K562 (cell line): ENCODE measurements around the gene ADSS1. TPM values are rescaled to one million over a fixed set of nuclear protein-coding genes. Genes with fewer than 3 reads are reported as not detected.
A peak's percentile ranks its signal among the peaks of the same experiment; 100 is the strongest.

Source experiments
- GABPB2 ChIP-seq: fragments of 250-450 bp; sonication (Bioruptor Pico); conservative IDR thresholded peaks from 2 replicates; pipeline ENCODE4 v1.5.1; 2021; ENCODE audit warnings: mild to moderate bottlenecking
- GMEB1 ChIP-seq: fragments of 250-450 bp; sonication (Bioruptor Pico); IDR thresholded peaks from 2 replicates; pipeline ENCODE4 v1.4.0; 2020; ENCODE audit warnings: mild to moderate bottlenecking
- HDGF ChIP-seq: fragments of 450-650 bp; IDR thresholded peaks from 2 replicates; pipeline ENCODE4 v1.6.1; 2016
- LARP7 ChIP-seq: fragments of 450-650 bp; IDR thresholded peaks from 2 replicates; pipeline ENCODE4 v1.6.1; 2016
- NFIX ChIP-seq: fragments of 250-450 bp; sonication (Bioruptor Pico); IDR thresholded peaks from 2 replicates; pipeline ENCODE4 v1.4.0; 2020; ENCODE audit warnings: low read depth, mild to moderate bottlenecking, moderate library complexity
- PTRF ChIP-seq: fragments of 450-650 bp; IDR thresholded peaks from 2 replicates; pipeline ENCODE4 v1.6.1; 2016; ENCODE audit warnings: mild to moderate bottlenecking, missing genetic modification characterization, missing compliant biosample characterization
- PYGO2 ChIP-seq: fragments of 450-650 bp; IDR thresholded peaks from 2 replicates; pipeline ENCODE4 v1.6.1; 2016; ENCODE audit warnings: mild to moderate bottlenecking, missing genetic modification characterization, moderate library complexity, missing compliant biosample characterization
- RB1 ChIP-seq: fragments of 450-650 bp; IDR thresholded peaks from 2 replicates; pipeline ENCODE4 v1.6.1; 2017; ENCODE audit warnings: low read depth, mild to moderate bottlenecking
- RERE ChIP-seq: sonication (generic); formaldehyde crosslinking; IDR thresholded peaks from 2 replicates; pipeline ENCODE4 v1.8.0; 2023; ENCODE audit warnings: missing genetic modification reagents, mild to moderate bottlenecking, borderline replicate concordance
- RFX5 ChIP-seq: IDR thresholded peaks from 2 replicates; pipeline ENCODE4 v1.6.1; 2011; ENCODE audit warnings: low read depth, mild to moderate bottlenecking, improper control_type of control experiment, low read length
- SMC3 ChIP-seq: conservative IDR thresholded peaks from 2 replicates; pipeline ENCODE4 v1.6.1; 2011; ENCODE audit warnings: low read depth, low read length, improper control_type of control experiment; ENCODE audit not compliant: insufficient read depth
- SNRNP70 ChIP-seq: fragments of 200-400 bp; formaldehyde crosslinking; optimal IDR thresholded peaks from 2 replicates; pipeline ENCODE3; 2017; ENCODE audit warnings: low read depth, low read length
- ZBTB11 ChIP-seq, 3 experiments: fragments of 200-800 bp in 1 of 3; fragments of 250-450 bp in 1 of 3; fragments of 450-650 bp in 1 of 3; sonication (Bioruptor Pico) in 1 of 3; sonication (Bioruptor generic) in 1 of 3; formaldehyde crosslinking in 1 of 3; IDR thresholded peaks; 2 replicates each; pipeline versions ENCODE4 v1.6.1 to v1.8.0; 2016 to 2022; ENCODE audit warnings: mild to moderate bottlenecking in 2 of 3, missing genetic modification characterization in 2 of 3, missing compliant biosample characterization in 1 of 3, moderate library complexity in 1 of 3
- ZNF253 ChIP-seq: fragments of 250-450 bp; sonication (Bioruptor Pico); conservative IDR thresholded peaks from 2 replicates; pipeline ENCODE4 v1.6.1; 2021; ENCODE audit warnings: mild to moderate bottlenecking
- ZNF740 ChIP-seq, 3 experiments: fragments of 200-800 bp in 1 of 3; sonication (Bioruptor generic) in 1 of 3; sonication (generic) in 1 of 3; formaldehyde crosslinking in 1 of 3; IDR thresholded peaks; 2 replicates each; pipeline versions ENCODE4 v1.6.1 to v1.8.0; 2016 to 2022; ENCODE audit warnings: mild to moderate bottlenecking in 2 of 3, missing compliant biosample characterization in 2 of 3, missing genetic modification characterization in 2 of 3, missing genetic modification reagents in 1 of 3
- ZNF79 ChIP-seq: fragments of 250-450 bp; sonication (Bioruptor Pico); IDR thresholded peaks from 2 replicates; pipeline ENCODE4 v1.4.0; 2020; ENCODE audit warnings: low read depth, mild to moderate bottlenecking, moderate library complexity
- polyA plus RNA-seq, 8 experiments: library from polyadenylated mRNA; depleted of rRNA in 4 of 8; stranded (reverse) in 5 of 8; unstranded in 3 of 8; fragments of >200 nt; fragmentation: Nextera tagmentation in 2 of 8; fragmentation: Illumina TruSeq in 1 of 8; extraction: Ambion mirVana in 2 of 8; extraction: Trizol in 1 of 8; gene quantifications; 2 replicates each; pipeline versions ENCODE4 v1.2.1 to v1.2.3, GENCODE V29; 2011 to 2014; ENCODE audit warnings: inconsistent platforms in 1 of 8, missing spikeins in 1 of 8
- total RNA-seq, 7 experiments: library from RNA; depleted of rRNA in 6 of 7; stranded (reverse); fragments of >200 nt in 6 of 7; fragmentation: Illumina TruSeq in 2 of 7; extraction: Trizol in 2 of 7; gene quantifications; 2 replicates each; pipeline versions ENCODE4 v1.2.1 to v1.2.3, GENCODE V29; 2011 to 2021; ENCODE audit warnings: low replicate concordance in 1 of 7

The ADSS1 gene
- total and polyA plus RNA-seq, 9 of the 15 experiments (the other 6 are each of a cell fraction or from before 2014, with no cell fraction given): 0.53 to 5.9 (median 3.9) TPM

- peak in 1 of 3 experiments; percentile 88; a peak in 2 of 6 replicates for TF ChIP-seq ZBTB11 (CRISPR knock-in tag; IDR thresholded peaks at IDR 0.05)
- no peak for TF ChIP-seq HDGF
- no peak for TF ChIP-seq LARP7
- TF ChIP-seq ZNF79 (CRISPR knock-in tag): no peak
- TF ChIP-seq ZNF740 (CRISPR knock-in tag; IDR thresholded peaks at IDR 0.05): no peak
- TF ChIP-seq ZNF740 (tag; IDR thresholded peaks at IDR 0.05): no peak
- TF ChIP-seq RERE (CRISPR knock-in tag): no peak
- no peak for TF ChIP-seq NFIX (CRISPR knock-in tag)
- TF ChIP-seq RFX5: no peak
- TF ChIP-seq GMEB1 (CRISPR knock-in tag): no peak
- no peak for TF ChIP-seq PYGO2 (tag)
- no peak for TF ChIP-seq ZNF253 (CRISPR knock-in tag)
- TF ChIP-seq GABPB2: no peak
- TF ChIP-seq PTRF (tag): no peak
- TF ChIP-seq SNRNP70: no peak
- no peak for TF ChIP-seq SMC3
- no peak for TF ChIP-seq RB1
Observed at GRCh38 chr14:104700747-104701217, 23.2 kb upstream of the ADSS1 start (continued).
